Stimulated activated CD8-positive, alpha-beta memory T cell treated with anti-CD3 and anti-CD28 coated beads, Interleukin-7, amount 100 ng/mL, for 4 hours (primary cell): ENCODE measurements around the gene PLXNA4.
A peak's percentile ranks its signal among the peaks of the same experiment; 100 is the strongest.

Experiments
- DNase-seq, 2 donors: peaks; one replicate each; pipeline ENCODE4 v3.0.0-alpha.2; 2020; ENCODE audit warnings: low read depth in 2 of 2

PLXNA4 gene

DNA sequence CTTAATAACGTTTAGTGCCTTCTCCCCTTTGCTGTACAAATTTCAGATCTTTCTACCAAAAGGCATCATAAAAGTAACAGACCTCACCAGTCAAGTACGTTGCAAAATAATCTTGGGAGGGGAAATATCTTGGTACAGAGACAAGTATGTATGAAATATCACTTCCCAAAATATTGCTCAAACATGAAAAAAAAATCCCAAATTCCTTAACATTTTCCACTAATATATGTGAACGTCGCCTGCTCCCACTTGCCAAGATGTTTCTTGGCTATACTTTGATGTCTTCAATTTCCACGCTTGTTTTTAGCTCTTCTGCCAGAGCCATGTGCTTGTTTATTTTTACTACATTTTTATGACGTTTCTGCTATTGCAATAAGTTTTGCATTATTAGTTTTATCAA, 223.5 kb downstream of the PLXNA4 start:
- DNase-seq = no peak

DNA sequence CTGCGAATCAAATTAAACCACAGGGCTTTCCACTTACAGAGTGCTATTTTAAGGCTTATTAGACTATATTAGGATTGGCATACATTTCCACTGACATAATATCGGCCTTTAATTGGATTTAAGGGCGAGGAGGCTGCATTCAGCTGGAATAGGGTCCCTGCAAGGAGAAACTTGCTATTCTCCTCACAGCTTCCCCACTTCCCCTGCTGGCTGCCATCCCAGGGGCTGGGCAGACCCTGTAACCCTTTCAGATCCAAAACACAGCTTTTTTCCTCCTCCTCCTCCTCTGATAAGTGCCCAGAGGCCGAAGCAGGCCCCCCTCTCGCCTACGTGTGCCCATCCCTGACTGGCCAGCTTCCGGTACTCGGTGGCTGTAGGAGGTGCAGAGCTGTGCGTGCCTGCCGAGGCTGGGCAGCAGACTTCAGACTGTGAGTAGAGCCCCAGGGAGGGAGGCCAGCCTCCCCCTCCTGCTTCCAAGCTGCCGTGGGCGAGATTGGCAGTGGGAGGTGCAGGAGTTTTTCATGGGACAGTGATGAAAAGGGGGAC, 224.2 kb downstream of the PLXNA4 start:
- DNase-seq = no peak

DNA sequence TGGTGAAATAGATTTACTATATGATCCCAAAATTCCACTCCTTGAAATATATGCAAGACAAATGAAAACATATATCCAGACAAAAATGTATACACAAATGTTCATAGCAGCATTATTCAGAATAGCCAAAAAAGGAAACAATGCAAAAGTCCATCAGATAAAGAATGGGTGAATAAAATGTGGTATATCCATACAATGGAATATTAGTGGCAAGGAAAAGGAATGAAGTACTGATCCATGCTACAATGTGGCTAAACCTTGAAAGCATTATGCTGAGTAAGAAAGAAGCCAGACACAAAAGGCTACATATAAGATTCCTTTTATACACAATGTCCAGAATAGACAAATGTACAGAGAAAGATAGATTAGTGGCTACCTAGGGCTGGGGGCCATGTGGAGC, 225.5 kb downstream of the PLXNA4 start:
- DNase-seq = no peak

DNA sequence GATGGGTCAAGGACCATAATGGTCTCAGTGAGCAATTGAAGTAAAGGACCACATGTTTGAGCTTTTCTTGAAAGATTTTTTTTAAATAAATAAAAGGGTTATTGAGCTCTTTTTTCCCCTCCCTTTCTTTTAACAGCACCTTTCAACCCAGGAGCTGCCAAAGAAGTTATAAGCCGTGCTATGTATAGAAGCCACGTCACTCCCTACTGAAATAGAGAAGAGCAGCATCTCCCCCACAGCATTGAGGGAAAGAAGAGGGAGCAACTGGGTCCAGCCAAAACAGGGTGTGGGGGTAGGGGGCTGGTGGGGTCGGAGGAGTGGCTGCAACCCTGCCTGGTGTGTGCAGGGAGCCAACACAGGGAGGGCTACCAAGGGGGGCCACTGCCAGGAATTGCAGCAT, 227.2 kb downstream of the PLXNA4 start:
- DNase-seq = no peak

DNA sequence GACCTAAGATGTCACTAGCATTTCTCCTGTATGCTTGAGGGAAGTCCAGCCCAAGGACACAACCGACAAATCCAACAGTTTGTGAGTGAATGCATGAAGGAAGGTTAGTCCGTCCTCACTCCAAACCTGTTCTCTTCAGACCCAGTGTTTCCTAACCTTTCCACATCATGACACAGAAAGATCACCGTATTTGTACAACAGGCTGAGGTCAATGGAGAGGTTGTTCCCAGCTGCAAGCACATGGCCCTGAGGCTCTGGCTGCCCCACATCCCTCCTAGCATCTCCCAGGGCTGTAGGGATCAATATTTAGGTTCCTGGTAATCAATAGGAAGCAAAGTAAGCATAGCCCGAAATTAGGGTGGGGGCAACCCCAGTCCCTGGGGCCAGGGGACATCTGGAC, 227.9 kb downstream of the PLXNA4 start:
- DNase-seq = no peak

DNA sequence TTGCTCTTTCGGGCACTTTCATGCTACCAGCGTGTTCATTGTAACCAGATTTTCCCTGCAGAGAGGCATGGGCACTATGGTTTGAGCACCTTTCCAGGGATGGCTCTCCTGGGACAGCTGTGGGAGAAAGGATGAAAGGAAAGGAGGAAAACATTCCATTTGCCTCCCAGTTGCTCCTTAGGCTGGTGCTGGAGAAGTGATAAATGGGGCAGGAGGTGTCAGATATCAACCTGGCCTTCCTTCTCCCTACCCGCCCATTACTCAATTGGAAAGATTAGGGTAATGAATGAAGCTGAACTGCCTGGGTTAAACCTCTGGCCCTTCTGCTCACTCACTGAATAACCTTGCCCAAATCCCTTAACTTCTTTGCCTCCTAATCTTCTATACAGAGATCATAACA, 228.4 kb downstream of the PLXNA4 start:
- no peak for DNase-seq

DNA sequence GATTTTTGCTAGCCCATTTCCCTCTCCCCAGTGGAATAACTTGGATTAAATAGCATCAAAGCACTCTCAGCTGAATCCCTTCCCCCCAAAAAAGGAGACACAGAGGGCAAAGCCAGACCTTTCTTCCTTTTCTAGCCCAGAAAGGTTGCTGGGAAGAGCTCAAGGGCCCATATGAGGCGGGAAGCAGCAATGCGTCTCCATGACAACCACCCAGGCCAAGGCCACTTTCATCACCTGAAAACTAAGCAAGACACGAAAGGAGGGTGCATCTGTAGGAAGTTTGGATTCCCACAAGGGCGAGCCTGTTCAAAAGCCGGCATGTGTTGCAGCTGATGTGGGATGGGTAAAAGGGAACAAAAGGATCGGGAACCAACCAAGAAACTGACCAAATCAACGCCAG, 229.1 kb downstream of the PLXNA4 start:
- DNase-seq = no peak

DNA sequence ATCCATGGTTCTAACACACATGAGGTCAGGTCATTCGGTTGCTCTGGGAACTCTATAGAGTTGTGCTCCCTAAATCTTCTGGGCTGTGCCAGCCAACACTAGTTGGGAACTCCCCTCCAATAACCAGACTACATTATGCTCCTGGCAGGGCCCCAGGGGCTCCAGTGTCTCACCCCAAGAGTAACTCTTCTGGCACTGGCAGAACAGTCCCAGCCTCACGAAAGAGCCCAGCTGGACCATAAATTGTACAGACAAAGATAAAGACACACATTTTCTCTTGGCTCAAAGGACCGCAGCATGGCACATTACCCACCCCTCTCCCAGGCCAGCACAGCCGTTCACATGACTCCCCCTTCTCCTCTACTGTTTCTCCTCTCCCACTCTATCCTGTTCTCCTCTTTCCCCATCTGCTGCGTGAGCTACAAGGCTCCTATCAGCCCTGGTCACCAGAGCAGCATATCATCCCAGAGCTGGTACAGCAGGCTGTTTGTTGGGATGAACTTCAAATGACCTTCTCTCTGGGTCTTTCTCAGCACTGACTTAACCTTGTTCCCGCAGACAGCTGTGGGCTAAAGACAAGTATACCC, 230.6 kb downstream of the PLXNA4 start:
- DNase-seq = no peak

DNA sequence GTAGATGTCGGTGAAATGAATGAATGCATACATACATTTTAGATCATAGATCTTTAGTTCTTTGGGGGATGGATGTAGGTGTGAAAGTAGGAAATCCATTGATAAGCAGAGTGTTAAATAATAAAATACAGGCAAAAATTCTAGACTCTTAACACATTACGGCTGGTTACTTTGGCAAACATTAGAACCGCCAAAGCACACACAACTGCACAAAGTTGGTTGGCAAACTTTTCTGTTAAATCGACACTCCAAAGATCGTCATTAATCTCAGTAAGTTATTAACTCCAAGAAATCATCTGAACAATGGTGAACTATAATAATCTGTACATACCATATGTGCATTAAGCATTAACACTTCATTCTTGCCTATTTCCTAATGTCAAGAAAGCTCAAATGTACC, 231.2 kb downstream of the PLXNA4 start:
- DNase-seq = no peak

DNA sequence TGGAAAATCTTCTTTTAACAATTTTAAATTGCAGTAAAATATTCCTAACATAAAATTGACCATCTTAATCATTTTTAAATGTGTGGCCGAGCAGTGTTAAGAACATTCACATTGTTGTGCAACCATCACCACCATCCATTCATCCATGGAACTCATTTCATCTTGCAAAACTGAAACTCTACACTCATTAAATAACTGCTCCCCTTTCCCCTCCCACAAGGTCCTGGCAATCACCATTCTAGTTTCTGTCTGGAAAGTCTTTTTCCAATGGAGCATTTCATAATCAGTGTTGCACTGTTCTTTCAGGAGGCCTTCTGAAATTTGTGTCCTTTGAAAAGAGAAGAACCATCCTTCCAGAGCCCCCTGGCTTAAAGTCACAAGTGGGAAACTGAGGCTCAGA, 233.1 kb downstream of the PLXNA4 start:
- DNase-seq = no peak

DNA sequence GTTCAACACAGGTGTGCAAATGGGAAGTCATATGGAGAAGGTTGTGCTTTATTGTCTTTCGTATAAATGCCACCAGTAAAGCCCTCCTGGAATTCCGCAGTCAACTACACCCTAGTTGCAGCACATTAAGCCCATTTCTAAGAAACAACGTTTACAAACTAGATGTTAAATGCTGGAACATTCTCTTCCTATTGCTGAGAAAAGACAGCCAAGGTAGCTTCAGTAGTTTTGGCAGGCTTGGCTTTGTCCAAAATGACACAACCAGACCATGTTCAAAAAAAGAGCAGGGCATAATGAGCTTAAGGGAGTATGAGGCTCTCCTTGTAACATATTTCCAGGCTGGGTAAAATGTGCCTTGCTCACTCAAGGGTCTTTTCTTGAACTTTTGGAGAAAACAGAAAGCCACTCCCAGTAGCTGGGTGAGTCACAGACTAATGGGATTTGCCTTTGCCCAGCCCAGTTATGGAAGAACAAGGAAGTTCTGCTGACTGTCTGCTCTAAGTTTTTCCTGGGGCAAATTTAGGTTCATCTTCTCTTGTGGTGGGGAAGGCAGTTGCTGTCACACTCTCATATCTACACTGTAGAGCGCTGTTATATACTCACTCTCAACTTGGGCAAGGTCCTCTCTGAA, 238.7 kb downstream of the PLXNA4 start:
- no peak for DNase-seq

DNA sequence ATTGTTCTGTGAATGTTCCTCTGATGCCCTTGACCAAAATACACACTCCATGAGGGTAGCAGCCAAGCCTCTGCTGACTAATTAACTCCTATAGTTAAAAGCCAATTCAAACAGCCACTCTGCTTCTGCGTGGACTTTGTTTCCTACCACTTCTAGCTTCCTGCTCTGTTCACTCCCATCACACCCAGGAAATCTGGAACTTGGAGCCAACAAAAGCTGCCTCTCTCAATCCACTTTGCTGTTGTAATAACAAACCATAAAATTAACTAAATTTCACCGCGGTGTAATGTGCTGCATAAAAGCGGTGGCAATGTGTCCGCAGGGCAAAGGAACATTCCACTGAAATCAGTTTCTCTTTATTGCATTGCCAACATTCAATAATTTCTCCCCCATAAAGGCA, 239.5 kb downstream of the PLXNA4 start:
- DNase-seq = no peak

DNA sequence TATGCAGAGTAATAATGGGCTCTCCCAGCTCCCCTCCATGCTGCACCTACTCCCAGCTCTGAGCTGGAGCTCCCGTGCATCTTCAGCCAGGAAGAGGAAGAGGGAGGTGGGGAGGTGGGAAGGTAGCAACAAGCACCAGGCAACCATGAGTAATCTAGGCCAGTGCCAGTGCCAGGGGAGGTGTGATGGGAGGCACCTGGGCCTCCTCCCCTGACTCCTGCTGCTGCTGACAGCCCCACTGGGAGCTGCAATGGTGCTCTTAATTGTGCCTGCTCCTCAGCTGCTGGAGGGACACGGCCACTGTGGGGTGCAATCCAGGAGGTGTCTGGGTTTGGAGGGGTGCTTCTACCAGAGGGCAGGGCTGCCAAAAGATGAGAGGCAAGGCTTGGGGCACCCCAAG, 243.0 kb downstream of the PLXNA4 start:
- DNase-seq = no peak

DNA sequence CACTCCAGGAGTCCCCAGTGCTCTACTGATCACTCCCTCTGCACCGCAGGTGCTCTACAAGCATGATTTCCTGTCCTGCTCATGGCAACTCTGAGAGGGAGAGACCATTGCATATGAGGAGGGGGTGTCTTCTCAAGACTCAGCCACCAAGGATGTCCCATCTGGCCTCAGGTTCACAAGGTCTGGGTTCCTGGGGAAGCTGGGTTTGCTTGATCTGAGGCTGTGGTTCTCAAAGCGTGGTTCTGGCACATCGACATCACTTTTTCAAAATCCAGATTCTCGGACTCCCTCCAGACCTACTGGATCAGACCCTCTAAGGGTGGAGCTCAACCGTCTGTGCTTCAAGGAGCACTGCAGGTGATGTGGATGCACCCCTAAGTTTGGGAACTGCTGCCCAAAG, 247.5 kb downstream of the PLXNA4 start:
- no peak for DNase-seq

DNA sequence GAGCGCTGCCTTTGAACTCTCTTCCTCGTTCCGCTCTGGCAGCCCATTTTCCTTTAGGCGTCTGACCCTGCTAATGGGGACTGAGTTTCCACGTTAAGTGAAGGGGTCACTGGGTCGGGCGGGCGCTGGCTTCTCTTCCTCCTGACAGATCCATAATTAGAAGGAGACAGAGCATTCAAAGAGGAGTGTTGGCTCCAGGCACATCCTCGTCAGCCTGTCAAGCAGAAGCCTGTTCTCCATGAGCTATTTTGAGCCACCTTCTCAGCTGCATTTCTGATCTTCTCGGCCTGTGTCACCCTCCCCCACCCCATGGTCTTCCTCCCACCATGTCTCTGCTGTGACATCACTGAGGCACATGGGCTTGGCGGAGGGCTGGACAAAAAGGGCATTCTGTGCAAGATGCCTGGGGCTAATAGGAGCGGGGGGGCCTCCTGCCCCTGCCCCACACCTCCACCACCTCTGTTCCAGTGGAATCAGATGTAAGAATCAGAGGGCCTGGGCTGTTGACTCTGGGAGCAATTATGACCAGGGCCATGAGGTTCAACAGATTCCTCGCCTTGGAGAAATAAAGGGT, 248.1 kb downstream of the PLXNA4 start:
- no peak for DNase-seq

DNA sequence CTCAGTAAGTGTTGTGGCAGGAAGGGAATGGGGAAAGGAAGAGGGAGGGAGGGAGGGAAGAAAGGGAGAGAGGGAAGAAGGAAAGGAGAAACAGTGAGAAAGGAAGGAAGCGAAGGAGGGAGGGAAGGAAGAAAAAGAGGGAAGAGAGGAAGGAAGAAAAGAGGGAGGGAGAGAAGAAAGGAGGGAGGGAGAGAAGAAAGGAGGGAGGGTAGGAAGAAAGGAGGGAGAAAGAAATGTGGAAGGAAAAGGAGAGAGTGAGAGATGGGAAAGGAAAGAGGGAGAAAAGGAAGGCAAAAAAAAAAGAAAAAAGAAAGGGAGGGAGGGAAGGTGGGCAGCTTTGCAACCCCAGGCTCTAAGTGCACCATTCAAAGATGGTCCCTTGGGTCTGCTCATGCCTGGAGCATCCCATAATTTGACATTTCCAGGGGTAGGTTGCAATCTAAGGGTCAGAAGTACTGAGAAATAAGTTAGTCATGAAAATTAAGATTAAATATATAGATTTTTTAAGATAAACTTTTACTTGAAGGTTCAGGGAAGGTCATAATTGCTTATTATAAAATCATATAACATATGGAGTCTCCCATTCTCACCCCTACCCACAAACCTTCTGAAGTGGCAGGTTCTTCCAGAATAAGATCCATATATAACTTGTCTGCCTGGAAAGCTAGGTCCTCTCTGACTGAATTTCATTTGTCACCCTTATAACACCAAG, 249.2 kb downstream of the PLXNA4 start:
- no peak for DNase-seq

DNA sequence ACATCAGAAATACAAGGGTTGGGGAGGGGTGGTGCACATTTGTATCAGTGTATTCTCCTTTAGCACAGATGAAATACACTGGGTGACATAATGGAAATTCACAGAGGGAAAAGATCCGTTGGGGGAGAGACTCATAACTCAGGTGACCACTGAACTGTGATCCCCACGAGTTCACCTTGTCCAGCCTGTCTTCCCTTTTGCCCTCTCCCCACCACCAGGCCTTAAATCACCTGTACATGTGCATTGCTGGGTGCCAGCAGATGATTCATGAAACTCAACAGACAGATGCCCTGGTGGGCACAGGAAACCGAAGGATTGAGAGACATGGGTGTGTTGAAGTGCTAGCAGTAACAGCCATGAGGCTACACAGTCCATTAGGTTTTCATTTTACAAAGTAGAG, 253.3 kb downstream of the PLXNA4 start:
- no peak for DNase-seq

DNA sequence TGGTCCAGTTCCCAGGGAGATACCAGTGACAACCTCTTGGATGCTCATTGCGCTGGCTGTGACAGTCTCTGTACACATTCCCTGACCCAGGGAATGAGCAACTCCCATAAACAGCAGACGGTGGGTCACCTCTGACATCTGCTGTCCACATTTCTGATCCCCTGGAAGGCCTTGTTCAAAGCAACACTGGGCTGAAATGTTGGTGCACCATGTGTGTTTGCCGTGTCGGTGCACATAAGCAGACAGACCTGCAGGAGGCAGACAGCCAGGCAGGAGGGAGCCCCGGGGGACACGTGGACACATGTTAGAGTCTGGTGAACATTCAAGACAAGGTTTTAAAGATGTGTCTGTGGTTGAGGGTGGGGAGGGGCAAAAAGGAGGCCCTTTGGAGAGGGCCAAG, 254.9 kb downstream of the PLXNA4 start:
- no peak for DNase-seq

DNA sequence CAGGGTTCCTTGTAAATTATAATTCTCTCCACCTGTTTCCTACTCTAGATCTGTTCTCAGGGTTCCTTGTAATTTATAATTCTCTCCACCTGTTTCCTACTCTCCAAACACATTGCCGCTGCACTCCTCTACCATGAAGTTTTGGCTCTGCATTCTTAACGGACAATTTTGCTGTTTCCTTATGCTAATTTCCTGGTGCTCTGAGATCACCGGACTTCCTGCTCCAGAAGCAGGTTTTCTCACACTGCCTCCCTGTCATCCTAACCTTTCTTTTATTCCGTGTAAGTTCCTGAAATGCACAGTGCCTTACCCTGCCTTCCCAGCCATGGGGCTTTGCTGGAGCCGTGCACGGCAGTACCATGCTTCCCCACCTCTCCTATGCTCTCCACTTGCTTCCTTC, 256.8 kb downstream of the PLXNA4 start:
- no peak for DNase-seq

DNA sequence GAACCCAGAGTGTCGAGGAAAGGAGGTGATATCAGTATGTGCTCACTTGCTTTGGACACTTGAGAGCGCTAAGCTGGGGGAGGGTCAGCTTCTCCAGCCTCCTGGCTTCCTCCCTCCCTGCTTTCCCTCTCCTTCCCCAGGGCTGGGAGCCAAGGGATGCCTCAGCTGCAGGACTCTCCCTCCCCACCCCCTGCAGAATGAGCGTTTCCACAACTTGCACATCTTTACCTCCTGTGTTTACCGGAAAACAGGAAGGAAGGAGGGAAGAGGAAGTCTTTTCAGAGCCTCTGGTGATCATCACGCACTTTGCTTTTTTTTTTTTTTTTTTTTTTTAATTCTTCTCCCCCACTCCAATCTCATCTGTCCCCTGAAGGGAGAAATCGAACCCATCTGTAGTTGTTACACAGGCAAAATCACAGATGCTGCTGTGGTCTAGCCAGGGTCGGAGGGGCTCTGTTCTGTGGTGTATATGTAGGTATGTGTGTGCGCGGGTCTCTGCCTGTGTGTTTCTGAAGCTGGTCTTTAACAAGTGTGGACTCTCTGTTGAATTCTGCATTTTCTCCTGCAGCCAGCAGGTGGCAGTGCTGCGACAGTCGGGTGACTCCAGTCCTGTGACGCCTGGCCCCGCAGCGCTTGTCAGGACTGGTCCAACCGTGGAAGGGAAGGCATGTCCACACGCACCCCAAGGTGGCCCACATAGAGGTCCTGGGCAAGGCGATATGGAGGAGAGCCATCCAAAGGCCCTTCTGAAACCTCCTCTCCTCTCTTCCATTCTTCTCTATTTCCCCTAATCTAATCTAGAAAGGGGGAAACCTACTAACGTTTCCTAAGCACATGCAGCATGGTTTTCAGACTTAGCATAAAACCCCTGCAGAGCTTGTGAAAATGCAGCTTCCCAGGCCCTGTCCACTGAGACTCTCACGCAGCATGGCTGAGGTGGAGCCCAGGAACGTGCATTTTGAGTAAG, 257.6 kb downstream of the PLXNA4 start:
- DNase-seq = peak; percentile 46 to 64

DNA sequence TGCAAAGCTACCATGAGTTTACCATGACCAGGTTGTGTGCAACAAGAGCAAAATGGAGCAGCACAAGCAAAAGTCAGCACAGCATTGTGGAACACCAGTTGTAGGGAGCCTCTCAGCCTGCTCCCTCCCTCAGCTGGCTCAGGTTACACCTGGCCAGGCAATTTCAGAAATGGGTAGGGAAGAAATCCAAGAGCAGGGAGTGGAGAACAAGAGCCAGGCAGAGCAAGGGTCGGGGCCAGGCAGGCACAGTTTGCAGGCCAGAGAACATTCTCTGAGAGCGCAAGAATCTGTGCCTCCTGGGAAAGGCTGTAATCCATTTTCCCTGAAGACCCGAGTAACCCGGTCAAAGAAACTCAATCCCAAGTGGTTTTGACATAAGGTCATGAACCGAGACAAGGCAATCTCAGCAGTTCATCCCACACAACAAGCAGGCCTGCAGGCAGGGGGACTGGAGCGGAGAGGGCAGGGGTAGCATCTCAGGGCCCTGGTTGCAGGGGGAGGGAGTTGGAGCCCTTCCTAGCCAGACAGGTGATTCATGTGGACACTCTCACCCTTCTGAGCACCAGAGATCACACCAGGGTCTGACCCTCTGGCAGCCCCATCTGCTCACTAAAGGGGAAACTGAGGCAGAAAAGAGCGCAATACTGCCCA, 258.4 kb downstream of the PLXNA4 start:
- no peak for DNase-seq
